ENCODE measurements around the gene SNRNP27.
"Not testable (repeated sequence)": the region's sequence is repeated elsewhere in the genome, so short reads cannot be mapped to it uniquely, and the experiment has no call there.

The SNRNP27 gene

DNA sequence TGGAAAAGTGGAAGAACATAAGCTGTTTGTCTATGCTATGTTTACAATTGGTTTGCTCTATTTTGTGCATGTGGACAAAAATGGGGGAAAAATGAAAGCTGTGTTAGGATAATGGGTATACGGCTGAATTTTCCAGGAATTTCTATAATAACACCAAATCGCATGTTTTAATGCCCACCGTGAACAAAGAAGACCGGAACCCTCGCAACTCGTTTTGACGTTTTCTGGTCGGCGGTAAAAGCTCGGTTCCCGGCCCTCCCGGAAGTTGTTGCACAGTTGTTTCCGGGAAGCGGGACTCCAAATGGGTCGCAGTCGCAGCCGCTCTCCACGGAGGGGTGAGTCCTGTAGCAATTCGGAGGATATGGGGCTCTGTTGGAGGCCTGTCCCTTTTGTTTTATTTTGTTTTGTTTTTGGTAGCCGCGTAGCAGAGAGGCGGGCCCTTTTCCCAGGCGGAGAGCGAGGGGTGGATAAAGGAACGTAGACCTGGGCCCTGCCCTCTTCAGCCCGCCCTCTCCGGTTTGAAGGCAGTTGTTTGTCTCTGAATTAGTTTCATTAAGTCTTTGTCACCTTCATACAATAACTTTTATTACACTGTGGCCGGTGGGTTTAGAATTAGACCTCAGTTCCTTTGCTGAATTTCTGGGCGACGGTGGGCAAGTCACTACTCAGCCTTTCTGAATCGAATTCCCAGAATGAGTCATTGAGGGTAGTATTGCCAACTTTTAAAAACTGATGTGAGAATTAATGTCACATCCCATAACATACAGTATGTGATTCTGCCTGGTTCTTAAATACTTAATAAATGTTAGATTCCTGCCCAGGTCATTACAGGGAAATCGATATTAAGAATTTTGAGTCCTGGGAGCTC lies at the start of gene SNRNP27:
TSS of gene SNRNP27 (plus strand) at position 273 of the 868 bp plus-strand sequence. CDS start at position 302, 29 bp downstream.
- peak; percentile 76 to 81 for DNase-seq

DNA sequence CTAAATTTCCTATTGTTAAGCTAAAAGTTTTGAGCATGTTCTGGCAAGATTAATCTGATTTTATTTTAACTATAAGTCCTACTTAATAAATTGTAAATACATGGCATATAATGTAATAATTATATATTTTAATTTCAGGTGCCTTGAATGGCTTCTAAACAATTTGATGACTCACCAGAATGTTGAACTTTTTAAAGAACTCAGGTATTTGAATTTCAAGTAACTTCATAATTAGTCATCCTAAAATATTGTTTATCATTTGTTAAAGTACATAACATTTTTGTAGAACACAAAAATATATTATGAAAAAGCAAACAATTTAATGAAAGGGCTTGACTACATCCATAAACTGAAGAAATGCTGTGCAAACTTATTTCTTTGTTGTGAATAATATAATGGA lies 49.8 kb upstream of the SNRNP27 start:
- DNase-seq, result no peak

DNA sequence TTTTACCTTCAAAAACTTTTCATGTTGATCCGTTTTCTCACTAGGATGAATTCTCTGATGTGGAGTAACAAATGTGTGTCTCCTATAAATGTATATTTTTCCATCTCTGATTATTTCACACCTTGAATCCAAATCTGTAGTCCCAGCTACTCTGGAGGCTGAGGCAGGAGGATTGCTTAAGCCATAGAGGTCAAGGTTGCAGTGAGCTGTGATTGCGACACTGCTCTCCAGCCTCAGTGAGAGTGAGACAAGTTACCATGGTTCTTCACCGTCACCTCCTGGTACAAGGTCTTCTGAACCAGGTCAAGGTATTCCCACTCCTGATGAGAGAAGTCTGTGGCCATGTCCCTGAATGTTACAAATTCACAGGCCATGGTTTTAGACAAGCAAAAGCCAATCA lies 49.2 kb upstream of the SNRNP27 start:
- DNase-seq, result no peak

GRCh38 chr2:69846182-69847067 lies 47.3 kb upstream of the SNRNP27 start:
- no peak for DNase-seq

GRCh38 chr2:69847068-69847828 lies 46.5 kb upstream of the SNRNP27 start:
- no peak for DNase-seq

GRCh38 chr2:69848186-69848790 lies 45.5 kb upstream of the SNRNP27 start:
- no peak for DNase-seq

GRCh38 chr2:69858261-69858660 lies 35.5 kb upstream of the SNRNP27 start:
- DNase-seq, result no peak

- DNase-seq, result no peak
Measured at GRCh38 chr2:69863298-69863697, 30.5 kb upstream of the SNRNP27 start.

GRCh38 chr2:69888451-69888850 lies 5.3 kb upstream of the SNRNP27 start:
- no peak for DNase-seq

DNA sequence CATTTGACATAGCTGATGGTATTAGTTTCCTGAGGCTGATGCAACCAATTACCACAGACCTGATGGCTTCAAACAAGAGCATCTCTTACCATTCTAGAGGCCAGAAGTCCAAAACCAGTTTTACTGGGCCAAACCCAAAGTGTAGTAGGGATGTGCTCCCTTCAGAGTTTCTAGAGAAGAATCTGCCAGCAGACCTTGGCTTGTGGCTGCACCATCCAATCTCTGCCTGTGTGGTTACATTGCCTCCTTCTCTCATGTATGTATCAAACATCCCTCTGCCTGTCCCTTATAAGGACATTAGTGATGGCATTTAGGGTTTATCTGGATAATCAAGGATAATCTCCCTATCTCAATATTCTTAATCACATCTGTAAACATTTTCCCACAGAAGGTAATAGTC lies 4.5 kb upstream of the SNRNP27 start:
- no peak for DNase-seq

GRCh38 chr2:69890881-69891280 lies 2.9 kb upstream of the SNRNP27 start:
- DNase-seq, result no peak

DNA sequence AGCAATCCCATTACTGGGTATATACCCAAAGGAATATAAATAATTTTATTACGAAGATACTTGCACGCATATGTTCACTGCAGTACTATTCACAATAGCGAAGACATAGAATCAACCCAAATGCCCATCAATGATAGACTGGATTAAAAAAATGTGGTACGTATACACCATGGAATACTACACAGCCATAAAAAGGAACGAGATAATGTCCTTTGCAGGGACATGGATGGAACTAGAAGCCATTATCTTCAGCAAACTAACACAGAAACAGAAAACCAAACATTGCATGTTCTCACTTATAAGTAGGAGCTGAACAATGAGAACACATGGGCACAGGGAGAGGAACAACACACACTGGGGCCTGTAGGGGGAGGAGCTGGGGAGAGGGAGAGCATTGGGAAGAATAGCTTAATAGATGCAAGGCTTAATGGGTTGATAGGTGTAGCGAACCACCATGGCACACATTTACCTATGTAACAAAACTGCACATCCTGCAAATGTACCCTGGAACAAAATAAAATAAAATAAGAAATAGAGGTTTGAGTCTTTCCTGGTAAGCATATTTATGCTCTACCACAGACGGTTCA lies 825 bp upstream of the SNRNP27 start:
- DNase-seq, result not testable (repeated sequence)

DNA sequence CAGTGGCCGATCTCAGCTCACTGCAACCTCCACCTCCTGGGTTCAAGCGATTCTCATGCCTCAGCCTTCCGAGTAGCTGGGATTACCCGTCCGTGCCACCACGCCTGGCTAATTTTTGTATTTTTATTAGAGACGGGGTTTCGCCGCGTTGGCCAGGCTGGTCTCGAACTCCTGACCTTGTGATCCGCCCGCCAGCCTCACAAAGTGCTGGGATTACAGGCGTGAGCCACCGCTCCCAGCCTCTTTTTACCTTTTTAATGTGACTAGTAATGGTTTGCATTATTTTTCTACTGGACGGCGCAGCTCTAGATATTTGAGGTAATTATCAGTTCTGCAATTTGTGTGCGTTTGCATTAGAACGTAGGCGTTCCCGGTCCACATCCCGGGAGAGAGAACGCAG lies 981 bp downstream of the SNRNP27 start:
- not testable (repeated sequence) for DNase-seq

DNA sequence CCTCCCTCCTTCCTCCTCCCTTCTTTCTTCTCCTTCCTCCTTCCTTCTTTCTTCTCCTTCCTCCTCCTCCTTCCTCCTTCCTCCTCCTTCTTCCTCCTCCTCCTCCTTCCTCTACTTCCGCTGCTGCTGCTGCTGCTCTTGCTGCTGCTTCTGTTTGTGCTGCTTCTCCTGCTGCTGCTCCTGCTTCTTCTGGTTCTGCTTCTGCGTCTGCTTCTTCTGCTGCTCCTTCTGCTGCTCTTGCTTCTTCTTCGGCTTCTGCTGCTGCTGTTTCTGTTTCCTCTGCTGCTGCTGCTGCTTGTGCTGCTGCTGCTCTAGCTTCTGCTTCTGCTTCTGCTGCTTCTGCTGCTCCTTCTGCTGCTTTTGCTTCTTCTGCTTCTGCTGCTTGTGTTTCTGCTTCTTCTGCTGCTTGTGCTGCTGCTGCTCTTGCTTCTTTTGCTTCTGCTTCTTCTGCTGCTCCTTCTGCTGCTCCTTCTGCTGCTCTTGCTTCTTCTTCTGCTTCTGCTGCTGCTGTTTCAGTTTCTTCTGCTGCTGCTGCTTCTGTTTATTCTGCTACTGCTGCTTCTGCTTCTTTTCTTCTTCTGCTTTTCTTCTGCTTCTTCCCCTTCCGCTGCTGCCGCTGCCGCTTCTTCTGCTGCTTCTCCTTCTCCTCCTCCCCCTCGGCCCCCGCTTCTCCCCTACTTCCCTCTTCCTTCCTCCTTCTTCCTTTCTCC lies 8.6 kb downstream of the SNRNP27 start:
- DNase-seq, result no peak

DNA sequence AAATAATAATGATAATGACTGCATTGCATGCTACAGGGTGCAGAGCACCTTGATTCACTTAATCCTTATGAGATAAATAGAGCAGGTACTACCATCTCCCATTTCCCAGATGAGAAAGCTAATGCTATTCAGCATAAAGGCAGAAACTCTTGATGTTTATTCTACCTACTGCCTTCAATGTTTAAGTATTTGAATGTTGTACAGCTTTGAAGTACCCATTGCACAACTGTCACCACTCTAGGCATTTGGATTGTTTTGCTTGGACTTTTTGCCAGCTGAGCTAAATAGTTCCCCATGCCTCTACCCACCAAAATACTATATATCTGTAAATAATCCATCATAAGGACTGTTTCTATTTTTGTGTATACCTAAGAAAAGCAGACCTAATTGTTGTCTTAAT lies 13.5 kb downstream of the SNRNP27 start:
- no peak for DNase-seq

DNA sequence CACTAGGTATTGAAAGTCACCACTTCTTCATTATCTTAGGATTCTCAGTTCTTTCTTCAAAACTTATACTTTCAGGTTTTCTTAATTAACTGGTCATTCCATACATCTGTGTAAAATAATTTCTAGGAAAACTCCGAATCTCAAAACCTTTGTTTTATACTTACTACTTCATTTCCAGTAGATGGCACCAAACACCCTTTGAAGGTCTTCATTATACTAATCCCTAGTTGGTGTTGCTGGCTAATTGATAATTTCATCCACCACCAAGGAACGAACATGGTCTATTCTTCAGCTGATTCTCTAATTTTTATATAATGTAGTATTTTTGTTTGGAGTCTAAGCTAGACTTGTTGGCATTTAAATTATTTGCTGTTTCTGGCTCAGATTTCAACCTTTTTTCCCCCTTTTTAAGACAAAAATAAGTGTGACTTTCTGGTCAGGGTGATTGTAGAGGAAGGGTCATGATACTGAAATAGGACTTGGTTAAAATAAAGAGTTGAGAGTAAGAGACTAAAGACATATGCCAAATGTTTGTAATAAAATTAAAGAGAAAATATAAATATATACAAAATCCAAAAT lies 18.3 kb downstream of the SNRNP27 start:
- DNase-seq, result no peak

- peak in 1 of 2 donors; percentile 99 for DNase-seq
Measured at GRCh38 chr2:69914164-69914949, 20.6 kb downstream of the SNRNP27 start.

DNA sequence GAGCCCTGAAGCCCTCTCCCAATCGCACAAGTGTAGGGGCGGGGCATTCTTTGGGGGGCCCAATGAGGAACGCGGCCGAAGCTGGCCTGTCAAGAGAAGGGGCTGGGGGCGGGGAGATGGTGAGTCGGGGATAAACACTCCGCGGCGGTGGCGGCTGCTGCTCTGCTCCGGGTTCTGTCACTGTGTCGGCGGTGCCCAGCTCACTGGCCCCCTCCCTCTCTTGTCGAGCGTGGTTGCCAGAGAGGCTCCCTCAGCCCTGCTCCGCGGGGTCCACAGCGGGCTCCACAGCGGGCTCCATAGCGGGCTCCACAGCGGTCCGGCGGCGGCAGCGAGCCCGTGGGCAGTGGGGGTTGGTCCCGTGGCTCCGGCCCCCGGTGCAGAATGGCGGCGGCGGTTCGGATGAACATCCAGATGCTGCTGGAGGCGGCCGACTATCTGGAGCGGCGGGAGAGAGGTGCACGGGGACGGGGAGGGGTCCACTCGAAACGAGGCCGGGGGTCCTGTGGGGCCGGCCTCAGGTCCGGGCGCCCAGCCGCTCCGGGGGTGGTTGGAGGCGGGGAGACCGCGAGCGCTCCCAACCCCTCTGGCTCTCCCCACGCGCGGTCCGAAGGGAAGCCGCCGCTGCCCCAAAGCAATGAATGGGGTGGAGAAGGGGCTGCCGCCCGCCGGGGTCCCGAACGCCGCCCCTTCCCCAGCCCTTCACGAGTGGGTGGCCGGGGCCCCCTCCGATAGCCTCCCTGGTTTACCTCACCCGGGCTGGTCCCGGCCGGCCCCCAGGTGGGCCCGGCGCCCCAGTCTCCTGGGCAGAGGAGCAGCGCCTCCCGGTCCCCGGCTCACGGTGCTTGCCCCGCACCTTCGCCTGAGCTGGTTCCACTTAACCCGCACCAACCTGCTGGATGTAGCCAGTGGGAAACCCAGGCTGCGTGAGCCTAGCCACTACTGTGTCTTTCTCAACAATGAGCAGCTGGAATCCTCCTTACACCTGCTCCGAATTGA lies 21.5 kb downstream of the SNRNP27 start, which contains the start of gene MXD1:
TSS of gene MXD1 (plus strand) at position 160 of the 996 bp plus-strand sequence. CDS start at position 382, 222 bp downstream.
- peak in 1 of 2 donors; percentile 98 for DNase-seq

DNA sequence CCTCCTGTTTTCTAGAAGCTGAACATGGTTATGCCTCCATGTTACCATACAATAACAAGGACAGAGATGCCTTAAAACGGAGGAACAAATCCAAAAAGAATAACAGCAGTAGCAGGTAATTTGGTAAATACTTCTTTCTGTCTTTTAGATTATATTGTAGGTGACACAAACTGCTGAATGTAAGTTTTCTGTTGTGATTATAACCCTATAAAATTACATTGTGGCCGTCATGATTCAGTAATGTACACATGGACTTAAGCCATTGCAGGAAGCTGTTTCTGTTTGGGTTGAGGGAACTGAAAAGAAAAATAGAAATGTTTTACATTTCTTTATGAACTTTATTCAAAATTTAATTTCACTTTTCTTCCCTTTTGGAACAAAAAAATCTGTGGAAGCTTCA lies 22.4 kb downstream of the SNRNP27 start:
- no peak for DNase-seq

All from stimulated activated CD4-positive, alpha-beta T cell treated with anti-CD3 and anti-CD28 coated beads, Interleukin-2, amount 100 ng/mL, for 48 hours (primary cell).